Fibroblast of villous mesenchyme (primary cell): ENCODE data around the gene CD36. TPM values are rescaled to one million over a fixed set of nuclear protein-coding genes. Genes with fewer than 3 reads are reported as not detected.

Source experiments
- small RNA-seq: library from RNA; depleted of rRNA; stranded (forward); fragments of <200 nt; gene quantifications from one replicate; pipeline ENCODE3, GENCODE V24; 2012
- total RNA-seq: library from RNA; depleted of rRNA; stranded (reverse); fragments of >200 nt; gene quantifications from 2 replicates; pipeline ENCODE4 v1.2.3, GENCODE V29; 2012

CD36 gene
- total RNA-seq, 1 donor, result 4.3 TPM

Small RNAs within 50 kb of the gene (small RNA-seq; reads per million reads assigned to genes)
- not detected for gene AC073850.1

Other genes with a start within 250 kb of the CD36 start
- not detected in 2 replicates for gene GNAT3, start 126.6 kb upstream of the CD36 start, total RNA-seq